ENCODE data around the gene USP37. TPM values are rescaled to one million over a fixed set of nuclear protein-coding genes. Genes with fewer than 3 reads are reported as not detected.

The USP37 gene
- total RNA-seq, 1 experiment from 2014 or later, result 11.6 TPM

GRCh38 chr2:218569661-218570500, 1.7 kb upstream of the USP37 start:
- Histone ChIP-seq H3K27me3 (ENCODE audit: low read length) (no peaks in the 10 kb centered on the region), H3F3A (ENCODE audit: low read length, unreplicated experiment) (no peaks in the 10 kb centered on the region), H3K4me1 (ENCODE audit: insufficient read depth, low read length) (peaks cover 25% of the 10 kb centered on the region), H3K4me3 (ENCODE audit: low read length) (peak overlapping the region; percentile 84), H3K9me3 (ENCODE audit: low read length) (no peaks in the 10 kb centered on the region), H2AFZ (ENCODE audit: low read length) (peak overlapping the region; percentile 88; the same call in 1 of the 2 replicates), H3K36me3 (ENCODE audit: low read depth, low read length) (peaks cover 17% of the 10 kb centered on the region), H3K9me2 (replicated peaks; ENCODE audit: low read length) (no peaks in the 10 kb centered on the region), H3K27ac (ENCODE audit: low read length) (peak overlapping the region; percentile 85), H3K9ac (ENCODE audit: low read length) (peak overlapping the region; percentile 97), H4K20me1 (ENCODE audit: low read length) (peaks cover 12% of the 10 kb centered on the region), H3K4me2 (ENCODE audit: low read length) (peak overlapping the region; percentile 92), H3K79me2 (ENCODE audit: low read length) (peaks cover 97% of the 10 kb centered on the region)
- DNase-seq (peak; percentile 33), ATAC-seq (0 out of 2 replicates have a peak, but pooled peaks have one; percentile 4)
- no peak for TF ChIP-seq CTCF (conservative IDR thresholded peaks at IDR 0.05; ENCODE audit: low read depth, low read length)
- no peak for TF ChIP-seq EZH2phosphoT487 (IDR thresholded peaks at IDR 0.05; ENCODE audit: borderline replicate concordance, low read length)
- TF ChIP-seq EZH2 (IDR thresholded peaks at IDR 0.05; ENCODE audit: low read length, unreplicated experiment), result no peak
- BruUV-seq (replicated peaks), result no TSS peak
- intact Hi-C loops (cut with micrococcal nuclease), result loop anchor here (5.0 kb wide), 3 partner anchors 37 to 173 kb away; partner anchors contain the start of genes CTDSP1 and PLCD4
- ChIA-PET POLR2A (ENCODE audit: unreplicated experiment) (no interaction called here), CTCF (no interaction called here)

GRCh38 chr2:218569038-218569431, 884 bp upstream of the USP37 start:
- DNase-seq, result peak; percentile 42
- TSS peak; percentile 41 for BruUV-seq (replicated peaks)
- CTCF ChIA-PET, result no interaction called here

More at GRCh38 chr2:218569038-218569431, 884 bp upstream of the USP37 start:
- Histone ChIP-seq H3K36me3 (ENCODE audit: low read depth, low read length) (peaks cover 13% of the 10 kb centered on the region; the same call in 1 of the 2 replicates), H3K9ac (ENCODE audit: low read length) (peak overlapping the region; percentile 97), H3K27me3 (ENCODE audit: low read length) (no peaks in the 10 kb centered on the region), H3K9me3 (ENCODE audit: low read length) (no peaks in the 10 kb centered on the region), H3K27ac (ENCODE audit: low read length) (peak overlapping the region; percentile 85), H4K20me1 (ENCODE audit: low read length) (peaks cover 12% of the 10 kb centered on the region), H3F3A (ENCODE audit: low read length, unreplicated experiment) (no peaks in the 10 kb centered on the region), H3K4me3 (ENCODE audit: low read length) (peak overlapping the region; percentile 84), H3K9me2 (replicated peaks; ENCODE audit: low read length) (no peaks in the 10 kb centered on the region), H3K79me2 (ENCODE audit: low read length) (peaks cover 97% of the 10 kb centered on the region), H2AFZ (ENCODE audit: low read length) (peak overlapping the region; percentile 88), H3K4me1 (ENCODE audit: insufficient read depth, low read length) (peaks cover 25% of the 10 kb centered on the region), H3K4me2 (ENCODE audit: low read length) (peak overlapping the region; percentile 92)
- intact Hi-C loops (cut with micrococcal nuclease), result loop anchor here (5.0 kb wide), 3 partner anchors 38 to 172 kb away; partner anchors contain the start of genes CTDSP1 and PLCD4
- POLR2A ChIA-PET (ENCODE audit: unreplicated experiment), result no interaction called here
- TF ChIP-seq EZH2phosphoT487 (IDR thresholded peaks at IDR 0.05; ENCODE audit: borderline replicate concordance, low read length) (no peak), CTCF (conservative IDR thresholded peaks at IDR 0.05; ENCODE audit: low read depth, low read length) (no peak), EZH2 (IDR thresholded peaks at IDR 0.05; ENCODE audit: low read length, unreplicated experiment) (no peak)
- peak; percentile 7 for ATAC-seq
